Natural killer cell (primary cell): ENCODE measurements around the gene PRDM12. TPM values are rescaled to one million over a fixed set of nuclear protein-coding genes. Genes with fewer than 3 reads are reported as not detected.

Source experiments
- ATAC-seq, 3 donors: fragments of 150-1000 bp in 2 of 3; fragments of 200-7000 bp in 1 of 3; cut with Tn5 transposase; 1 replicate in 1 of 3; 2 replicates in 2 of 3; pipeline ENCODE4 v1.10.0; 2021; ENCODE audit warnings: mild to moderate bottlenecking in 2 of 3, moderate library complexity in 2 of 3
- DNase-seq, 2 donors: peaks; one replicate each; pipeline versions ENCODE4 v3.0.0 to v3.0.0-alpha.2; 2013 to 2021; ENCODE audit warnings: mixed read lengths in 1 of 2
- H3K27ac ChIP-seq: one replicate; pipeline ENCODE4 v1.5.1; 2013; ENCODE audit warnings: mild to moderate bottlenecking, low read length
- H3K27me3 ChIP-seq: one replicate; pipeline ENCODE4 v1.6.1; 2013; ENCODE audit warnings: low read length; ENCODE audit not compliant: control insufficient read depth, insufficient read depth
- H3K36me3 ChIP-seq: one replicate; pipeline ENCODE4 v1.6.1; 2013; ENCODE audit warnings: low read length; ENCODE audit not compliant: control insufficient read depth, insufficient read depth
- H3K4me1 ChIP-seq: one replicate; pipeline ENCODE4 v1.6.1; 2013; ENCODE audit warnings: low read length; ENCODE audit not compliant: control insufficient read depth, insufficient read depth
- H3K4me3 ChIP-seq: one replicate; pipeline ENCODE4 v1.5.1; 2013; ENCODE audit warnings: low read length
- H3K9me3 ChIP-seq: one replicate; pipeline ENCODE4 v1.6.1; 2013; ENCODE audit warnings: low read length; ENCODE audit not compliant: control insufficient read depth, insufficient read depth
- H3K27ac Mint-ChIP-seq, 2 donors: one replicate each; pipeline ENCODE4 v1.8.0; 2022; ENCODE audit warnings: mild to moderate bottlenecking in 2 of 2, mixed read lengths in 2 of 2, moderate library complexity in 1 of 2
- H3K27me3 Mint-ChIP-seq, 2 donors: one replicate each; pipeline ENCODE4 v1.8.0; 2022; ENCODE audit warnings: low read depth in 2 of 2, mixed read lengths in 2 of 2
- H3K36me3 Mint-ChIP-seq: one replicate; pipeline ENCODE4 v1.8.0; 2022; ENCODE audit warnings: mixed read lengths
- H3K4me1 Mint-ChIP-seq, 2 donors: one replicate each; pipeline ENCODE4 v1.8.0; 2022; ENCODE audit warnings: mixed read lengths in 2 of 2
- H3K4me3 Mint-ChIP-seq: one replicate; pipeline ENCODE4 v1.8.0; 2022; ENCODE audit warnings: mild to moderate bottlenecking, moderate library complexity, mixed read lengths
- H3K9me3 Mint-ChIP-seq, 2 donors: one replicate each; pipeline ENCODE4 v1.8.0; 2022; ENCODE audit warnings: mixed read lengths in 2 of 2
- CTCF ChIP-seq: fragments of 200-600 bp; IDR thresholded peaks from one replicate; pipeline ENCODE4 v1.8.0; 2022; ENCODE audit warnings: antibody characterized with exemption
- WGBS: methylation state at CpG from one replicate; pipeline ENCODE4 v1.1.7; 2013; ENCODE audit warnings: missing lambda C conversion rate; ENCODE audit not compliant: insufficient coverage; 5-methylcytosine and 5-hydroxymethylcytosine counted together
- intact Hi-C: fragments of 100-400 bp; cut with micrococcal nuclease; formaldehyde crosslinking; loops from one replicate; pipeline ENCODE4 v1.14.2; 2022
- total RNA-seq, 4 donors: library from RNA; stranded (reverse); fragments of 120-200 nt in 1 of 4; gene quantifications; one replicate each; pipeline versions ENCODE4 v1.2.3 to v1.2.4, GENCODE V29; 2013 to 2022

PRDM12 gene
- total RNA-seq, 3 donors from 2014 or later (not counting 1 experiment from before 2014, with no cell fraction given) = 0.09 to 0.15 TPM; not detected in 1

- H3K27ac Mint-ChIP-seq = peak overlapping the region in 1 of 2 donors; percentile 13
- DNase-seq (no peak), ATAC-seq (no peak)
- H3K4me1 Mint-ChIP-seq = no peaks in the 10 kb centered on the region
- no peaks in the 10 kb centered on the region for H3K36me3 Mint-ChIP-seq
- no peak overlapping the region for H3K4me3 Mint-ChIP-seq
- over 99% methylated on average over 7 of the region's 7 CpGs for WGBS
- no peaks in the 10 kb centered on the region for H3K27me3 Mint-ChIP-seq
- TF ChIP-seq CTCF = no peak
- Histone ChIP-seq H3K27me3 (no peaks in the 10 kb centered on the region), H3K27ac (no peak overlapping the region), H3K4me1 (no peaks in the 10 kb centered on the region), H3K4me3 (no peak overlapping the region), H3K9me3 (no peaks in the 10 kb centered on the region), H3K36me3 (peaks cover 76% of the 10 kb centered on the region)
- H3K9me3 Mint-ChIP-seq = no peaks in the 10 kb centered on the region
- intact Hi-C loops = no loop called here
These were observed 31.6 kb upstream of the PRDM12 start for GRCh38 chr9:130632841-130633240.

DNA sequence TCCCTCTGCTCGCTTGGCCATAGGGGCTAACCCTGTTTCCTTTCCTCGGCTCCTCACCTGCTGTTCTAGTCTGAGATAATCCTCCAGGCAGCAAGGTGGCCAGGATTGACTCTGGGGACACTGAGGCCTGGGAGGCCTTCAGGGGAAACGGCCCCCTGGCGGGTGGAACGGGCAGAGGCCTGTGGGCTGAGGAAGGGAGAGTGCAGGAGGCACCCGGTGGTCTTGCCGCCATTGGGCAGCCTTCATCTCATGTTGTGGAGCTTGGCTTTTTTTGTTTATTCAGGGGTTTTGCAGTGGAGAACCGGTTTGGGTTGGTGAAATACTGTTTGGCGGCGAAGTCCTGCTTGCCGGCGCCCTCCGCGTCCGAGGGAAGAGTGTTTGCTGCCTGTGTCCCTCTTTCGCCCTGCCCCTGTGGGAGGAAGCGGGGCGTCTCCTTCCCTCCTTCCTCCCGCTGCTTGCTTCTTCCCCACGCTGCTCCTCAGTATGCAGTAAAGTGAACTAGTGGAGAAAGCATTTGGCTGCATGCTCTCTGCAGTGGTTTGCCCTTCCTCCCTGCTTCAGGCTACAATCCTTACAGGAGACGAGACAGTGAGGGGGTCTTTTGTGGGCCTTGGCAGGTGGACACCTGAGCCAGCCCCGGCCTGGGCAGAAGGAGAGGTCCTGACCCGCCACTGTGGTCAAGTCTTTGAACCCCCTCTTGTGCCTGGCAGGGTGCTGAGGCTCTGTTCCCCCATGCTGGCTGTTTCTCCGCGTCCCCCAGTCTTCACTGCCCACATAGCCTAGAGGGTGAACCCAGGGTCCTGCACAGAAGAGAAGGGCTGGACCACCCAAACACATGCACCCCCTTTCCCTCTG, 30.8 kb upstream of the PRDM12 start:
- intact Hi-C loops = no loop called here
- TF ChIP-seq CTCF = no peak
- H3K9me3 Mint-ChIP-seq = no peaks in the 10 kb centered on the region
- H3K4me1 Mint-ChIP-seq = no peaks in the 10 kb centered on the region
- no peaks in the 10 kb centered on the region for H3K27me3 Mint-ChIP-seq
- Histone ChIP-seq H3K9me3 (no peaks in the 10 kb centered on the region), H3K4me3 (no peak overlapping the region), H3K27me3 (no peaks in the 10 kb centered on the region), H3K4me1 (no peaks in the 10 kb centered on the region), H3K36me3 (peaks cover 69% of the 10 kb centered on the region), H3K27ac (no peak overlapping the region)
- H3K27ac Mint-ChIP-seq = peak overlapping the region in 1 of 2 donors; percentile 13
- WGBS = 97% methylated on average over 25 of the region's 25 CpGs
- no peaks in the 10 kb centered on the region for H3K36me3 Mint-ChIP-seq
- DNase-seq (no peak), ATAC-seq (no peak)
- no peak overlapping the region for H3K4me3 Mint-ChIP-seq

DNA sequence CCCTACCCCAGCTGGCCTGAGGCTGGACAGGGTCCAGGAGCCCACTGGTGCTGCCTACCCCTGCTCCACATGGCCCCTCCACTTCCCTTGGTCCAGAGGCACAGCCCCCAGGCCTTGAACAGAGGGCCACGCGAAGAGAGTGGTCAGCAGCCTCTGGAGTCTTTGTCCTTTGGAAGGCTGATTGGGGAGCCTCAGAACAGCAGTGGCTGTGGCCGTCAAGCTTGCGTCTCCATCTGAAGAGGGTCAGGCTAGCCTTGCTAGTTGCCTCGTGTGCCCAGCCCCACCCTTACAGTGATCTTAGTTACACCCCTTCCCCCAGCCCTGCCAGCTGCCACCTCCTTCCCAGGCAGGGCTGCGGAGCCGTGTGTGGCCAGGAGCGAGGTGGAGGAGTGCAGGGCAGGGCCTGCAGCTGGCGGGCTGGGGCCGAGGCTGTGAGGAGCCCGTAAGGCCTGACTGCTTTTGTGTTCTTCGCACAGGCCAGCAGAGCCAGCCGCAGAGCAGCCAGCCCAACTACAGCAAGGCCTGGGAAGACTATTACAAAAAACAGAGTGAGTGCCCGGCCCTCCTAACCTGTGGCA, 30.1 kb upstream of the PRDM12 start:
- 98% methylated on average over 14 of the region's 14 CpGs for WGBS

More for the DNA sequence above, 30.1 kb upstream of the PRDM12 start:
- no peaks in the 10 kb centered on the region for H3K9me3 ChIP-seq
- H3K36me3 Mint-ChIP-seq = no peaks in the 10 kb centered on the region
- no peaks in the 10 kb centered on the region for H3K4me1 ChIP-seq
- peaks cover 69% of the 10 kb centered on the region for H3K36me3 ChIP-seq
- H3K27me3 ChIP-seq = no peaks in the 10 kb centered on the region
- no peak for ATAC-seq
- no peak overlapping the region for H3K27ac ChIP-seq
- no peak for TF ChIP-seq CTCF
- no peak overlapping the region for H3K4me3 ChIP-seq
- intact Hi-C loops = no loop called here
- no peak overlapping the region for H3K4me3 Mint-ChIP-seq
- DNase-seq = no peak
- H3K27me3 Mint-ChIP-seq = no peaks in the 10 kb centered on the region
- no peaks in the 10 kb centered on the region for H3K4me1 Mint-ChIP-seq
- no peak overlapping the region for H3K27ac Mint-ChIP-seq
- H3K9me3 Mint-ChIP-seq = no peaks in the 10 kb centered on the region
